GM15510 (cell line): ENCODE measurements around the gene ARL5C.

Source experiments
- POLR2A ChIP-seq: IDR thresholded peaks from 3 replicates; pipeline ENCODE4 v1.6.1; 2011; ENCODE audit warnings: borderline replicate concordance; ENCODE audit not compliant: insufficient read length; ENCODE audit errors: extremely low read depth

Gene ARL5C, protein sequence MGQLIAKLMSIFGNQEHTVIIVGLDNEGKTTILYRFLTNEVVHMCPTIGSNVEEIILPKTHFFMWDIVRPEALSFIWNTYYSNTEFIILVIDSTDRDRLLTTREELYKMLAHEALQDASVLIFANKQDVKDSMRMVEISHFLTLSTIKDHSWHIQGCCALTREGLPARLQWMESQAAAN

GRCh38 chr17:39165841-39166349 lies at the start of gene ARL5C:
Gene ARL5C, minus strand, starts transcription at chr17:39166161. Its CDS starts 401 bp downstream, at chr17:39165760.
- TF ChIP-seq POLR2A, result no peak

DNA sequence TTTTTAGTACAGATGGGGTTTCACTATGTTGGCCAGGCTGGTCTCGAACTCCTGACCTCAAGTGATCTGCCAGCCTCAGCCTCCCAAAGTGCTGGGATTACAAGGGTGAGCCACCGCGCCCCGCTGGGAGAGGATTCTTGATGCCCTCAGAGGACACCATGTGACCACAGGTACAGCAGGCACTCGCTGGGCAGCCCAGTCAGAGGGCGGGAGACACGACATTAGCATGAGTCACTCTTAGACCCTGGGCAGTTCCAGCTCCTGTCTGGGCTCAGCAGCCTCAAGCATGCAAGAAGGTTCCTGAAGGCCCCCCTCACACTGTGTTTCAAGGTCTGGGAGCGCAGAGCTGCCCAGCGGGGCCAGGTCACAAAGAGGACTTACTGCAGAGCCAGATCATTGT lies 47.9 kb upstream of the ARL5C start:
- no peak for TF ChIP-seq POLR2A

- no peak for TF ChIP-seq POLR2A
Observed at GRCh38 chr17:39212841-39213480, 47.0 kb upstream of the ARL5C start.

- no peak for TF ChIP-seq POLR2A
Observed at GRCh38 chr17:39212195-39212810, 46.3 kb upstream of the ARL5C start.

DNA sequence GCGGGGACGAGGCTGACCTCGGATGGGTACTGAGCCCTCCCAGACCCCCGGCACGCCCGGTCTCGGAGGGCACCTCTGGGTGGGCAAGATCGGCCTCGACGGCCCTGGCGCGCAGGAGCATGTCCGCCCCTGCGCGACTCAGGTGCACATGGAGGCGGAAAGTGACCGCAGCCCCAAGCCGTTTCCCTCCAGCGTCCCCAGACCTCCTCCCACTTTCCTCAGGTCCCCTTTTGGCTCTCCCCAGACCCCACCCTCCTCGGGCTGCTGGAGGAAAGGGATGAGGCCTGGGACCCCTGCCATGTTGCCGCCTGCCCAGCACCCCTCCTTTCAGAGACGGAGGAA lies 44.1 kb upstream of the ARL5C start:
- TF ChIP-seq POLR2A, result no peak

DNA sequence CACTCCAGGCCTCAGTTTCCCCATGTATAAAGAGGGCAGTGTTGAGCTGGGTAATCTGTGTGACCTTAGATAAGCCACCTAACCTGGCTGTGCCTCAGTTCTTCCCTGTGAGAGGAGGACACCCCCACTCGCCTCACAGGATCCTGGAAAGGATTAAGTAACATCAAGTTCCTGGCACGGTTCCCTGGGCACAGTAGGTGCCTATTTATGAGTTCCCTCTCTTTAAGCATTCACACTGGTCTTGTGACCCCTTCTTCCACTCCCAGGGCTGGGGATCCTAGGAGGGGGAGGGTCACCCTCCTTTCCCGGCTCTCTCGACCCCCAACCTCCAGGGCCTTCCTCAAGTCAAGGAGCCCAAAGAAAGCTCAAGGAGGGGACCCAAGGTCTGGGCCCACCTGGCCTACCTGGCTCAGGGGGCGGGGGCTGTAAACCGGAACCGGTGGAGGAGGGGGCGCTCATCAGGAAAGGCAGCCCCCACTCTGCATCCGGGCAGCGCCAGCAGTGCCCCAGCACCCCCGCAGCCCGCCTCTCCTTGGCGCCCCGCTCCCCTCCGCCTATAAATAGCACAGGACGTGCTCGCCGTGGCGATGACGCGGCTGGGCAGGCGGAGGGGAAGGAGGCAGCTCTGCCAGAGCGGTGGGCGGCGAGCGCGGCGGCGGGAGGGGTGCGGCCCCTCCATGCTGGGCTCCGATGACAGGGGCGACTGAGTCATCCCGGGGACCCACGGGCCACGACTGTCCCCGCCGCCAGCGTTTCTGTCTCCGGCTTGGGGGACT lies 43.5 kb upstream of the ARL5C start:
- TF ChIP-seq POLR2A, result no peak

DNA sequence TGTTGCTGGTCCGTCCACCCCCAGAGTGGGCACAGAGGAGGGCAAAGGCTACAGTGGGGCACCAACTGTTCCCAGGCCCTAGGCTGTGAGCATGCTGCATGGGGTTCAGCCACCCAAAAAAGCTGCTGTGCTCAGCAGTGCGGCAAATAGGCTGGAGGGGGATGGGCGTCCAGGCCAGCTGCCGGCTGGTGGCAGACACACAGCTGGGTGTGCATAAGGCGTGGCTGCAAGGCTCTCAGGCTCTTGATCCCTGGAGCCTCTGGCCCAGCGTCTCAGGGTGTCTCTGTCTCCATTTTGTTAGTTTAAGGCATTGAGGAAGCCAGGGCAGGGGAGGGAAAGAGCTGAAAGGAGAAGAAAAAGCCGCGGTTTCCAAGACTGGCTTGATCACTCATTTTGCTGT lies 42.9 kb upstream of the ARL5C start:
- TF ChIP-seq POLR2A, result no peak

- no peak for TF ChIP-seq POLR2A
Observed at GRCh38 chr17:39208136-39208535, 42.2 kb upstream of the ARL5C start.

GRCh38 chr17:39205112-39205526 lies 39.2 kb upstream of the ARL5C start:
- no peak for TF ChIP-seq POLR2A

DNA sequence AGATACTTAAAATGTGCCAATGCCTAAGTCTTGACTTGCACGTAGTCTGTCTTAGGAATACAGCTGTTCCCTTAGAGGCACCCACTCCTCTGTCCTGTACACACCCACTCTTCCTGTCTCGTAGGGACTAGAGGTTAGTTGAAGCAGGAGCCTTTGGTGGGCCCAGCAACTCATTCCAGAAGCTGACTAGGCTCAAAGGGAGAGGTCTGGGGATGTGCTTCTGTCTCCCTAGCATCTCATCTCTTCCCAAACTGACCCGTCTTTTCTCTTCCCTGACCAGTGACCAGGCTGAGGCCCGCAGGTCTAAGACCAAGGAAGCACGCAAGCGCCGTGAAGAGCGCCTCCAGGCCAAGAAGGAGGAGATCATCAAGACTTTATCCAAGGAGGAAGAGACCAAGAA lies 38.3 kb upstream of the ARL5C start:
- no peak for TF ChIP-seq POLR2A

DNA sequence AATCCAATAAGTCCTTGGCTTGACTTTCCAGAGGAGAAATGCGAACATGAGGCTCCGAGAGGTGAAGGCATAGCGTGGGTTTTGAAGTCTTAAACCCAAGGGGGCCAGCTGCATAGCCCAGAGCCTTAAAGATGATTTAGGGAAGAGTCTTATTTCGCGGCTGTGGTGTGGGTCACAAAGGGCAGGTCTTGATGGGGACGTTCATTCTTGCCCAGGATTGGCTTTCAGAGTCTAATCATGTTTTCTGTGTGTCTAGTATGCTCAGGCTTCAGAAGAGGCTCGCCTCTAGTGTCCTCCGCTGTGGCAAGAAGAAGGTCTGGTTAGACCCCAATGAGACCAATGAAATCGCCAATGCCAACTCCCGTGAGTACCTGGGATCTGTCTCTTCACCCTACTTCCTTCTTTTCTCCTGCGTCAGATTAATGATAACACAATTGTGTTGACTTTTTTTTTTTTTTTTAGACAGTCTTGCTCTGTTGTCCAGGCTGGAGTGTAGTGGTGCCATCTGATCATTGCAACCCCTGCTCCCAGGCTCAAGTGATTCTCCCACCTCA lies 35.1 kb upstream of the ARL5C start:
- TF ChIP-seq POLR2A, result no peak

DNA sequence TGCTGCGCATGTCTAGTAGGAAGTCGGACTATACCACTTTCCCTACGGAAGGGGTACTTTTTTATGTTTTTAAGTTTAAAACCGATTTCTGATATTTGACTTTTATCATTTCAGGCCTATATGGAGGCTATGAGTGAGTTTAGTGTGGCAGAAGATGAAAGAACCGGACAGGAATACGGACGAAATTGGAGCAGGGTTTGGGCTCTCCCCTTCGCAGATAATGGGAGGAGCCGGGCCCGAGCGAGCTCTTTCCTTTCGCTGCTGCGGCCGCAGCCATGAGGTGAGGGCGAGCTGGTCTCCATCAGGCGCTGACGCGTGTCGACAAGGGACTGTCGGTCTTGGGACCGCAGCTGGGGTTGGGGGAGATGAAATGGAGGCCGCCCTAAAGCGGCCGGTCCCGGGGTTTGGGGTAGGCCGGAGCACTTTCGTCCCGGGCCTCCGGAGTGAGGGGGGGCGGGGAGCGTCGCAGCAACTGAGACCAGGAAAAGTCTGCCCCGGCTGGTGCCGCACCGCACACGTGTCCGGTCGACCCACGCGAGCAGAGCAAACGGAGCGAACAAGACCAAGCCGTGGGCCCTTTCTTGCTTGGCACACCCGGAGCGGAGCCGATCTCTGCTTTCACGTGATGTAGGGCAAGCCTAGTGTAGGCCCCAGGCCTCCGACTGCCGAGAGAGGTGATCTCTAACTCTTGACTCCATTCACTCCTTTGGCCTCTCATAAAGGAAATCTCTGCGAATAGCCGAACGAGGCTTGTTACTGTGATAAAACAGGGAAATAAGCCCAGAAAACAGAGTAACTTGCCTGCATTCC lies 34.3 kb upstream of the ARL5C start, which contains the start of gene RPL19:
RPL19 (plus strand) TSS at position 214 of the 810 bp plus-strand sequence; CDS start at position 276, 62 bp downstream.
- peak; percentile 97 for TF ChIP-seq POLR2A

- TF ChIP-seq POLR2A, result no peak
Observed at GRCh38 chr17:39199820-39200069, 33.8 kb upstream of the ARL5C start.

DNA sequence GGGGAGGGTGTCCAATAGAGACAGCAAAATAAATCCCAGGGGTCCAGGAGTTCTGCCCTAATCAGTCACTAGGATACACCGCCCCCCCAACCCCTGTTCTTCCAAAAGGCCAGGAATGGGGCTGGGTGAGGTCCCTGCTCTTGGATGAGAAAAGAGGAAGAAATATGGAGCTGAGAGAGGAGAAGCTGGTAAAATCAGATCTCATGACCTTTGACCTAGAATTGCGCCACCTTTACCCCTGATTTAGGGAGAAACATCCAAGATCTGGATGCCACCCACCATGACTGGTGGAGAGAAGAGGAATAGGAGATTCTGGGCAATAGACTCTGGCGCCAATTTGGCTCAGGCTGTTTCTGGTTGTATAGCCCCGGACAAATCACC lies 32.2 kb upstream of the ARL5C start:
- TF ChIP-seq POLR2A, result no peak
